Measurements from ENCODE around the gene TUBB6.

The TUBB6 gene

DNA sequence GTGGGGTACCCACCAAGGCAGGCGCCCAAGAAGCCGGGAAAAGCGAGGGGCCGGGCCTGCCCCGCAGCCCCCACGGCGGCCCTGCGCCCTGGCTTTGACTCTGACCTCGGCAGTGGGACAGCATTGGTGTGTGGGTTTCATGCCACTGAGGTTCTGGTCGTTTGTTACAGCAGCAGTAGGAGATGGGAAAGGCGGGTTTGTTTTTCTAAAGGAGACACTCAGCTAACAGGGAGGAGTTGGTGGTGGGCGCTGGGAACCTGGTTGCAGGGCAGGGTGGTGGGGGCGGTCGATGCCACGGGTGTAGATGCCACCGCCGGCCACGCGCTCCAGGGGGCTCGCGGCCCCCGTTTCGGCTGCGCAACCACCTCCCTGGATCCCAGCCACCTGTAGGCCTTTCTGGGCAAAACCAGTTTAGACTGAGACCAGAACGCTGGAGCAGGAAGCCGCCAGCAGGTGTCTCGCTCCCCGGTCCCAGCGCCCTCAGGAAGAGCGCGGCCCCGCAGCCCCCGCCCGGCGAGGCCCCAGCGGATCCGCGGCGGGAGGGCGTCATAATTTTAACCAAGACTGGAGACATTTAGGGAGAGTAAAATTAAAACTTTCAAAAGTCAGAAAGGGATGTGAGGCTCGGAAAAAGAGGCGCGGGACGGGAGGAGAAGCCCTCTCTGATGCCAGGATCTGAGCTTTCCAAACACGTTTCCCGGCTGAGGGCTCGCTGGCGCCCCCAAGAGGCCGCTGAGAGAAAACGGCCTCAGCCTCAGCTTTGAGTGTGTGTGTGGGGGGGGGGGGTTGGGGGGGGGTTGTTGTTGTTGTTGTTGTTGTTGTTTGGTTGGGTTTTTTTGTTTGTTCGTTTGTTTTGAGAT lies 36.4 kb upstream of the TUBB6 start:
- peak overlapping the region; percentile 50 for H3K4me3 ChIP-seq (ENCODE audit: severe bottlenecking)
- DNase-seq (ENCODE audit: low spot score) (no peak), ATAC-seq (ENCODE audit: low read depth) (peak; percentile 97)
- no peaks in the 10 kb centered on the region for H3K36me3 ChIP-seq (ENCODE audit: low read depth)
- peak; percentile 95 for TF ChIP-seq CTCF (IDR thresholded peaks at IDR 0.05; ENCODE audit: poor library complexity, severe bottlenecking)
- peak overlapping the region; percentile 20 for H3K27ac ChIP-seq (ENCODE audit: poor library complexity, severe bottlenecking)
- H3K27me3 ChIP-seq (ENCODE audit: insufficient read depth, poor library complexity, severe bottlenecking), result no peaks in the 10 kb centered on the region
- H3K4me1 ChIP-seq (ENCODE audit: insufficient read depth, poor library complexity, severe bottlenecking), result no peaks in the 10 kb centered on the region
- no peaks in the 10 kb centered on the region for H3K9me3 ChIP-seq (ENCODE audit: severe bottlenecking)

GRCh38 chr18:12274793-12275192 lies 33.2 kb upstream of the TUBB6 start:
- Histone ChIP-seq H3K27ac (ENCODE audit: poor library complexity, severe bottlenecking) (no peak overlapping the region), H3K4me3 (ENCODE audit: severe bottlenecking) (no peak overlapping the region), H3K36me3 (ENCODE audit: low read depth) (no peaks in the 10 kb centered on the region), H3K27me3 (ENCODE audit: insufficient read depth, poor library complexity, severe bottlenecking) (no peaks in the 10 kb centered on the region), H3K9me3 (ENCODE audit: severe bottlenecking) (no peaks in the 10 kb centered on the region), H3K4me1 (ENCODE audit: insufficient read depth, poor library complexity, severe bottlenecking) (peaks cover 15% of the 10 kb centered on the region)
- DNase-seq (ENCODE audit: low spot score) (no peak), ATAC-seq (ENCODE audit: low read depth) (no peak)
- TF ChIP-seq CTCF (IDR thresholded peaks at IDR 0.05; ENCODE audit: poor library complexity, severe bottlenecking), result no peak

DNA sequence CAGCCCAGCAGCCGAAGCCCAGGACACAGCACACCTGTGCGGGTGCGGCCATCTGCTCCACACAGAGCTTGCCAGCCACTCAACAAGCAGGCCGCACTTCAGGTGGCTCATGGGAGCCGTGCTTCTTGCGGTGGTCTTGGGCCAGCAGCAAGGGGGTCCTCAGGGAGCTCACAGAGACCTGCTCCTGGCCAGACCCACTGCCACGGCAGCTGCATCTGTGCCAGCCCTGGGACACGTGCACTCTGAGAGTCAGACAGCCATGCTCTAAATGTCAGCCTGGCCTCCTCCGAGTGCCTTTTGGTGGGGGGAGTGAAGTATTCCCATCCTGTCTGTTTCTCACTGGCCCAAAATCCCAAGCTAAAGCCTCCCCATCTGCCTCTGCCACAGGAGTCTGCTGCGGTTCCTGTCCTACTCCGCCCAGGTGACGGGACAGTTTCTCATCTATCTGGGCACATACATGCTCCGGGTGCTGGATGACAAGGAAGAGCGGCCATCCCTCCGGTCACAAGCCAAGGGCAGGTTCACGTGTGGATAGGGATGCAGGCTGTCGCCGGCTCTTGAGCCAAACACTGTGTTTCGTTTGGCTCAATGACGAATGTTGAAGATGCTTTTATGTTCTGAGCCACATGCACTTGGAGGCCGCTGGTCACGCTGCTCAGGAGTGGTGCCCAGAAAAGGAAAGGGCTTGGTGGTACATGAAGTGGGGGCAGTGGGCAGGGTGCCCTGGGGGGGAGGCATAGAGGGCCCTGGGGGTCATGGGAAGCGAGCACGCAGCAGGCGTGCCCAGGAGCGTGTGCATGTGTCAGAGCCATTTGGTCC lies 31.1 kb upstream of the TUBB6 start:
- no peaks in the 10 kb centered on the region for H3K36me3 ChIP-seq (ENCODE audit: low read depth)
- DNase-seq (ENCODE audit: low spot score) (no peak), ATAC-seq (ENCODE audit: low read depth) (no peak)
- no peaks in the 10 kb centered on the region for H3K27me3 ChIP-seq (ENCODE audit: insufficient read depth, poor library complexity, severe bottlenecking)
- no peak overlapping the region for H3K27ac ChIP-seq (ENCODE audit: poor library complexity, severe bottlenecking)
- H3K9me3 ChIP-seq (ENCODE audit: severe bottlenecking), result no peaks in the 10 kb centered on the region
- H3K4me1 ChIP-seq (ENCODE audit: insufficient read depth, poor library complexity, severe bottlenecking), result peaks cover 25% of the 10 kb centered on the region
- no peak for TF ChIP-seq CTCF (IDR thresholded peaks at IDR 0.05; ENCODE audit: poor library complexity, severe bottlenecking)
- H3K4me3 ChIP-seq (ENCODE audit: severe bottlenecking), result no peak overlapping the region

DNA sequence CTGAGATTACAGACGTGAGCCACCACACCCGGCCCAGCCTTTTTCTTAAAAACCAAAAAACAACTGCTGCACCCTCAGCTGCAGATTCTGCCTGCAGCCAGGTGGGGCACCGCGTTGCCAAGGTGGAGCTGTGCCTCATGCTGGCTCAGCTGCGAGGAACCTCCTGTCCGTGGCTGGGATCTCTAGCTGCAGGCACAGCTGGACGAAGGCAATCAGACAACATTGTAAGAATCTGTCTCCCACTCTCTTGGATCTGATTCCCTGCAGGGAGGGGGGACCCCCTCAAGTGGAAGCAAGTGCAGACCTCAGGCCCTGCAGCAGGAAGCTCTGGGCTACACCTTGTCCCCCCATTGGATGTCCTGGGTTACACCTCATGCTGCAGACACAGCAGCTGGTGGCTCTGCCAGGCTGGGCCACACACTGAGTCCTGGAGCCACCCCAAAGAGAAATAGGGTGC lies 29.8 kb upstream of the TUBB6 start:
- Histone ChIP-seq H3K4me1 (ENCODE audit: insufficient read depth, poor library complexity, severe bottlenecking) (peaks cover 37% of the 10 kb centered on the region), H3K9me3 (ENCODE audit: severe bottlenecking) (no peaks in the 10 kb centered on the region), H3K36me3 (ENCODE audit: low read depth) (no peaks in the 10 kb centered on the region), H3K27me3 (ENCODE audit: insufficient read depth, poor library complexity, severe bottlenecking) (no peaks in the 10 kb centered on the region), H3K27ac (ENCODE audit: poor library complexity, severe bottlenecking) (peak overlapping the region; percentile 86), H3K4me3 (ENCODE audit: severe bottlenecking) (no peak overlapping the region)
- no peak for ATAC-seq (ENCODE audit: low read depth)
- no peak for DNase-seq (ENCODE audit: low spot score)
- peak; percentile 61 for TF ChIP-seq CTCF (IDR thresholded peaks at IDR 0.05; ENCODE audit: poor library complexity, severe bottlenecking)

Data from RWPE2 (cell line).